GM12878 (cell line): Measurements from ENCODE around the gene CCDC178. TPM values are rescaled to one million over a fixed set of nuclear protein-coding genes. Genes with fewer than 3 reads are reported as not detected.

ENCODE experiments used
- ATAC-seq: fragments of 200-7000 bp; cut with Tn5 transposase; 3 replicates; pipeline ENCODE4 v1.9.1; 2020; ENCODE audit warnings: mild to moderate bottlenecking, moderate library complexity
- BruUV-seq: library from RNA; stranded (reverse); fragments of 400-500 nt; replicated peaks from 2 replicates; lab custom pipeline; 2021; lab: Mats Ljungman, UMichigan
- CTCF ChIA-PET: fragments of 300-600 bp; sonication (Branson Sonifier 250); formaldehyde crosslinking; extraction: SDS; loops from one replicate; lab custom pipeline; 2021; ENCODE audit warnings: inconsistent platforms; lab: Yijun Ruan, JAX
- POLR2A ChIA-PET: fragments of 350-600 bp; formaldehyde crosslinking; extraction: SDS; loops from one replicate; lab custom pipeline; 2021; ENCODE audit warnings: inconsistent platforms; lab: Charles Lee
- RAD21 ChIA-PET: fragments of 300-600 bp; sonication (Branson Sonifier 250); formaldehyde crosslinking; loops from one replicate; lab custom pipeline; 2023; ENCODE audit warnings: antibody characterized with exemption; ENCODE audit not compliant: unreplicated experiment; lab: Charles Lee
- SMC1A ChIA-PET: fragments of 300-600 bp; sonication (Branson Sonifier 250); formaldehyde crosslinking; loops from one replicate; lab custom pipeline; 2023; ENCODE audit not compliant: unreplicated experiment, uncharacterized antibody; lab: Charles Lee
- DNase-seq: peaks from one replicate; pipeline ENCODE4 v3.0.0-alpha.2; 2011; ENCODE audit warnings: low read depth, low spot score
- FAIRE-seq: peaks from 3 replicates; lab custom pipeline; 2011; peaks lifted over from hg19 to GRCh38; lab: Jason Lieb, UNC
- H2AFZ ChIP-seq: 2 replicates; pipeline ENCODE4 v1.6.0; 2011; ENCODE audit warnings: low read depth, low read length, control low read depth; ENCODE audit not compliant: control insufficient read depth
- H3K27ac ChIP-seq: 2 replicates; pipeline ENCODE4 v1.5.1; 2011; ENCODE audit warnings: control low read depth; ENCODE audit not compliant: control insufficient read depth, insufficient read depth
- H3K27me3 ChIP-seq, 2 experiments: replicated peaks in 1 of 2; 2 replicates each; pipeline versions ENCODE4 v1.6.0 to v1.6.1; 2011; ENCODE audit warnings: low read length in 1 of 2; ENCODE audit not compliant: control insufficient read depth in 2 of 2, insufficient read depth in 2 of 2
- H3K36me3 ChIP-seq, 2 experiments: 2 replicates each; pipeline ENCODE4 v1.5.1; 2011; ENCODE audit warnings: low read length in 1 of 2; ENCODE audit not compliant: control insufficient read depth in 2 of 2, insufficient read depth in 2 of 2
- H3K4me1 ChIP-seq: 2 replicates; pipeline ENCODE4 v1.6.1; 2011; ENCODE audit warnings: mild to moderate bottlenecking, low read length, moderate library complexity, mixed read lengths; ENCODE audit not compliant: control insufficient read depth, insufficient read depth
- H3K4me2 ChIP-seq: 2 replicates; pipeline ENCODE4 v1.6.0; 2011; ENCODE audit warnings: control low read depth; ENCODE audit not compliant: control insufficient read depth, insufficient read depth
- H3K4me3 ChIP-seq: fragments of 200-600 bp; sonication (generic); 2 replicates; pipeline ENCODE4 v1.5.1; 2016
- H3K79me2 ChIP-seq: 2 replicates; pipeline ENCODE4 v1.6.0; 2011; ENCODE audit warnings: low read length; ENCODE audit not compliant: control insufficient read depth, insufficient read depth
- H3K9ac ChIP-seq: 2 replicates; pipeline ENCODE4 v1.8.0; 2011; ENCODE audit warnings: low read length, control low read depth, mixed read lengths; ENCODE audit not compliant: control insufficient read depth, insufficient read depth
- H3K9me3 ChIP-seq: replicated peaks from 3 replicates; pipeline ENCODE4 v1.5.1; 2011; ENCODE audit warnings: mild to moderate bottlenecking, low read length; ENCODE audit not compliant: control insufficient read depth, insufficient read depth
- H4K20me1 ChIP-seq: 2 replicates; pipeline ENCODE4 v1.6.0; 2011; ENCODE audit not compliant: control insufficient read depth, insufficient read depth
- CHD1 ChIP-seq: IDR thresholded peaks from 2 replicates; pipeline ENCODE4 v1.6.1; 2012; ENCODE audit warnings: low read depth, low read length, improper control_type of control experiment
- FOXK2 ChIP-seq: fragments of 450-650 bp; IDR thresholded peaks from 2 replicates; pipeline ENCODE4 v1.6.1; 2017; ENCODE audit warnings: mild to moderate bottlenecking, moderate library complexity
- GATAD2B ChIP-seq: fragments of 450-650 bp; conservative IDR thresholded peaks from 2 replicates; pipeline ENCODE4 v1.6.1; 2017; ENCODE audit warnings: low read depth, mild to moderate bottlenecking, moderate library complexity
- JUNB ChIP-seq: IDR thresholded peaks from 2 replicates; pipeline ENCODE4 v1.6.1; 2016; ENCODE audit warnings: antibody characterized with exemption, mild to moderate bottlenecking
- POU2F2 ChIP-seq: IDR thresholded peaks from 3 replicates; pipeline ENCODE4 v1.6.1; 2011; ENCODE audit warnings: low read depth, mild to moderate bottlenecking, low read length, borderline replicate concordance
- SUPT20H ChIP-seq: IDR thresholded peaks from 2 replicates; pipeline ENCODE4 v1.6.1; 2011; ENCODE audit warnings: low read depth, mild to moderate bottlenecking, low read length, moderate library complexity, borderline replicate concordance; ENCODE audit not compliant: control insufficient read depth
- TCF7 ChIP-seq: IDR thresholded peaks from 2 replicates; pipeline ENCODE4 v1.6.1; 2014; ENCODE audit warnings: antibody characterized with exemption, borderline replicate concordance
- in situ Hi-C: fragments of 300-500 bp; cut with MboI; formaldehyde crosslinking; loops from 9 replicates; pipeline ENCODE4 v1.14.3; 2018; ENCODE audit warnings: mixed read lengths
- intact Hi-C: fragments of 100-400 bp; cut with micrococcal nuclease; formaldehyde crosslinking; loops from one replicate; pipeline ENCODE4 v1.14.2; 2022; ENCODE audit not compliant: unreplicated experiment
- polyA plus RNA-seq, 11 experiments: library from polyadenylated mRNA; depleted of rRNA in 4 of 11; unstranded in 6 of 11; stranded (reverse) in 5 of 11; fragments of >200 nt; fragmentation: Nextera tagmentation in 4 of 11; fragmentation: Illumina TruSeq in 1 of 11; extraction: Ambion mirVana in 4 of 11; extraction: Trizol in 1 of 11; gene quantifications; 1 replicate in 1 of 11; 2 replicates in 10 of 11; pipeline versions ENCODE4 v1.2.1 to v1.2.3, GENCODE V29; 2011 to 2016; ENCODE audit warnings: inconsistent platforms in 2 of 11, missing spikeins in 2 of 11, low read depth in 1 of 11
- total RNA-seq, 4 experiments: library from RNA; depleted of rRNA in 3 of 4; stranded (reverse); fragments of >200 nt in 3 of 4; fragmentation: Illumina TruSeq in 1 of 4; extraction: Trizol in 1 of 4; gene quantifications; 2 replicates each; pipeline versions ENCODE4 v1.2.1 to v1.2.3, GENCODE V29; 2013 to 2021
- TF ChIP-seq, protein P1 (sequence below): fragments of 450-650 bp; formaldehyde crosslinking; IDR thresholded peaks from 2 replicates; pipeline ENCODE4 v1.5.0; 2022; ENCODE audit warnings: mild to moderate bottlenecking, missing genetic modification characterization
- TF ChIP-seq, protein P2 (sequence below), 3 experiments: IDR thresholded peaks in 2 of 3; conservative IDR thresholded peaks in 1 of 3; 2 replicates each; pipeline ENCODE4 v1.5.1; 2011; ENCODE audit warnings: low read depth in 3 of 3, low read length in 3 of 3, mild to moderate bottlenecking in 3 of 3, control low read depth in 2 of 3, moderate library complexity in 2 of 3, inconsistent platforms in 1 of 3, mixed read lengths in 1 of 3; ENCODE audit not compliant: control insufficient read depth in 2 of 3, insufficient read depth in 1 of 3; ENCODE audit errors: extremely low read depth in 1 of 3

Gene CCDC178
- total and polyA plus RNA-seq, 10 of the 15 experiments (the other 5 are each of a cell fraction or from before 2014, with no cell fraction given), result 0.04 TPM; not detected in 9

DNA sequence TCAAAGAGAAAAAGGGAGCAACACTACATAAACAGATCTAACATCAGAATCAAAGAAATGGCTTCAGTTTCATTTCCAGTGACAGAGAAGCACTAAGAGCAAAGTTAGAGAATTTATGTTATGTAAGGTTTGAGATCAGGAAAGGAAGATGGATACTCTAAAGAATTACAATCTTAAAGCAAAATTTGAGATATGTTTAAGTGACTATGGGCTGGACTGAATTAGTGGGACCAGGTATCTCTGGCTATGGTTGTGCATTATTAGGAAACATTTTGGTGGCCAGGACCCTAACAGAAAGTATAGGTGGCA, 208.2 kb downstream of the CCDC178 start:
- ChIA-PET POLR2A (no interaction called here), CTCF (interaction anchor here (0.6 to 3.4 kb wide), 35 partner anchors 8 to 1556 kb away, joined by 3 to 36 read pairs (median 4); no protein-coding TSS in a partner anchor), SMC1A (interaction anchor here (0.6 to 1.4 kb wide), 12 partner anchors 9 to 1556 kb away, joined by 3 to 9 read pairs (median 3); no protein-coding TSS in a partner anchor), RAD21 (interaction anchor here (1.0 to 1.3 kb wide), 5 partner anchors 20 to 1556 kb away, joined by 3 to 8 read pairs (median 5); no protein-coding TSS in a partner anchor)
- TF ChIP-seq JUNB, result no peak
- TF ChIP-seq CHD1, result no peak
- TF ChIP-seq TCF7, result no peak
- TF ChIP-seq GATAD2B, result no peak
- TF ChIP-seq FOXK2, result no peak
- no peak for TF ChIP-seq POU2F2
- TF ChIP-seq, protein P1, sequence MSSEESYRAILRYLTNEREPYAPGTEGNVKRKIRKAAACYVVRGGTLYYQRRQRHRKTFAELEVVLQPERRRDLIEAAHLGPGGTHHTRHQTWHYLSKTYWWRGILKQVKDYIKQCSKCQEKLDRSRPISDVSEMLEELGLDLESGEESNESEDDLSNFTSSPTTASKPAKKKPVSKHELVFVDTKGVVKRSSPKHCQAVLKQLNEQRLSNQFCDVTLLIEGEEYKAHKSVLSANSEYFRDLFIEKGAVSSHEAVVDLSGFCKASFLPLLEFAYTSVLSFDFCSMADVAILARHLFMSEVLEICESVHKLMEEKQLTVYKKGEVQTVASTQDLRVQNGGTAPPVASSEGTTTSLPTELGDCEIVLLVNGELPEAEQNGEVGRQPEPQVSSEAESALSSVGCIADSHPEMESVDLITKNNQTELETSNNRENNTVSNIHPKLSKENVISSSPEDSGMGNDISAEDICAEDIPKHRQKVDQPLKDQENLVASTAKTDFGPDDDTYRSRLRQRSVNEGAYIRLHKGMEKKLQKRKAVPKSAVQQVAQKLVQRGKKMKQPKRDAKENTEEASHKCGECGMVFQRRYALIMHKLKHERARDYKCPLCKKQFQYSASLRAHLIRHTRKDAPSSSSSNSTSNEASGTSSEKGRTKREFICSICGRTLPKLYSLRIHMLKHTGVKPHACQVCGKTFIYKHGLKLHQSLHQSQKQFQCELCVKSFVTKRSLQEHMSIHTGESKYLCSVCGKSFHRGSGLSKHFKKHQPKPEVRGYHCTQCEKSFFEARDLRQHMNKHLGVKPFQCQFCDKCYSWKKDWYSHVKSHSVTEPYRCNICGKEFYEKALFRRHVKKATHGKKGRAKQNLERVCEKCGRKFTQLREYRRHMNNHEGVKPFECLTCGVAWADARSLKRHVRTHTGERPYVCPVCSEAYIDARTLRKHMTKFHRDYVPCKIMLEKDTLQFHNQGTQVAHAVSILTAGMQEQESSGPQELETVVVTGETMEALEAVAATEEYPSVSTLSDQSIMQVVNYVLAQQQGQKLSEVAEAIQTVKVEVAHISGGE (CRISPR knock-in tag), result no peak
- TF ChIP-seq, protein P2, sequence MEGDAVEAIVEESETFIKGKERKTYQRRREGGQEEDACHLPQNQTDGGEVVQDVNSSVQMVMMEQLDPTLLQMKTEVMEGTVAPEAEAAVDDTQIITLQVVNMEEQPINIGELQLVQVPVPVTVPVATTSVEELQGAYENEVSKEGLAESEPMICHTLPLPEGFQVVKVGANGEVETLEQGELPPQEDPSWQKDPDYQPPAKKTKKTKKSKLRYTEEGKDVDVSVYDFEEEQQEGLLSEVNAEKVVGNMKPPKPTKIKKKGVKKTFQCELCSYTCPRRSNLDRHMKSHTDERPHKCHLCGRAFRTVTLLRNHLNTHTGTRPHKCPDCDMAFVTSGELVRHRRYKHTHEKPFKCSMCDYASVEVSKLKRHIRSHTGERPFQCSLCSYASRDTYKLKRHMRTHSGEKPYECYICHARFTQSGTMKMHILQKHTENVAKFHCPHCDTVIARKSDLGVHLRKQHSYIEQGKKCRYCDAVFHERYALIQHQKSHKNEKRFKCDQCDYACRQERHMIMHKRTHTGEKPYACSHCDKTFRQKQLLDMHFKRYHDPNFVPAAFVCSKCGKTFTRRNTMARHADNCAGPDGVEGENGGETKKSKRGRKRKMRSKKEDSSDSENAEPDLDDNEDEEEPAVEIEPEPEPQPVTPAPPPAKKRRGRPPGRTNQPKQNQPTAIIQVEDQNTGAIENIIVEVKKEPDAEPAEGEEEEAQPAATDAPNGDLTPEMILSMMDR (IDR thresholded peaks at IDR 0.05 in 2 of 3, conservative IDR thresholded peaks at IDR 0.05 in 1 of 3; ENCODE audit: control insufficient read depth in 2 of 3, extremely low read depth in 1 of 3, insufficient read depth in 1 of 3, low read depth in 3 of 3, low read length in 3 of 3), result no peak
- no peak for TF ChIP-seq SUPT20H
- FAIRE-seq, result no peak
- in situ Hi-C loops (loop anchor here (10.0 kb wide), 1 partner anchor 533 kb away; no protein-coding TSS in a partner anchor), intact Hi-C loops (loop anchor here (1.0 to 5.0 kb wide), 4 partner anchors 170 to 1555 kb away; no protein-coding TSS in a partner anchor)
- no peak overlapping the region for H3K9ac ChIP-seq
- H3K4me2 ChIP-seq, result no peak overlapping the region
- no peaks in the 10 kb centered on the region for H3K4me1 ChIP-seq
- no peak for DNase-seq
- H3K27me3 ChIP-seq, result no peaks in the 10 kb centered on the region
- H3K79me2 ChIP-seq, result no peaks in the 10 kb centered on the region
- H3K36me3 ChIP-seq, result no peaks in the 10 kb centered on the region
- ATAC-seq, result no peak; the same call in 2 of the 3 replicates
- BruUV-seq, result no TSS peak
- no peaks in the 10 kb centered on the region for H3K9me3 ChIP-seq
- H3K27ac ChIP-seq, result no peak overlapping the region
- H4K20me1 ChIP-seq, result no peaks in the 10 kb centered on the region
- H3K4me3 ChIP-seq, result no peak overlapping the region
- no peak overlapping the region for H2AFZ ChIP-seq
